HG02623 (cell line): ENCODE measurements around the gene DLEC1.
"Not testable (repeated sequence)": the region's sequence is repeated elsewhere in the genome, so short reads cannot be mapped to it uniquely, and the experiment has no call there.

Experiments
- ATAC-seq: cut with Tn5 transposase; IDR thresholded peaks from one replicate; pipeline ENCODE4 v1.9.1; 2021; ENCODE audit warnings: moderate library complexity; ENCODE audit not compliant: unreplicated experiment

The DLEC1 gene

GRCh38 chr3:38083871-38084333 lies 44.9 kb downstream of the DLEC1 start:
- ATAC-seq, result no peak

- ATAC-seq, result no peak
Observed at GRCh38 chr3:38084334-38085310, 45.6 kb downstream of the DLEC1 start.

- ATAC-seq, result no peak
Observed at GRCh38 chr3:38085311-38085942, 46.4 kb downstream of the DLEC1 start.

GRCh38 chr3:38085943-38086324 lies 46.9 kb downstream of the DLEC1 start:
- ATAC-seq, result no peak

GRCh38 chr3:38086496-38086895 lies 47.5 kb downstream of the DLEC1 start:
- no peak for ATAC-seq

- ATAC-seq, result not testable (repeated sequence)
Observed at GRCh38 chr3:38087278-38087677, 48.3 kb downstream of the DLEC1 start.

GRCh38 chr3:38088126-38089078 lies 49.4 kb downstream of the DLEC1 start:
- no peak for ATAC-seq

GRCh38 chr3:38089163-38089562 lies 50.2 kb downstream of the DLEC1 start:
- no peak for ATAC-seq

GRCh38 chr3:38090453-38090852 lies 51.4 kb downstream of the DLEC1 start:
- no peak for ATAC-seq

GRCh38 chr3:38094999-38095398 lies 56.0 kb downstream of the DLEC1 start:
- ATAC-seq, result no peak

GRCh38 chr3:38095669-38096483 lies 56.9 kb downstream of the DLEC1 start:
- ATAC-seq, result no peak

- no peak for ATAC-seq
Observed at GRCh38 chr3:38097446-38098375, 58.7 kb downstream of the DLEC1 start.

GRCh38 chr3:38098376-38098723 lies 59.3 kb downstream of the DLEC1 start:
- ATAC-seq, result no peak

- no peak for ATAC-seq
Observed at GRCh38 chr3:38099518-38099917, 60.5 kb downstream of the DLEC1 start.

GRCh38 chr3:38100498-38100897 lies 61.5 kb downstream of the DLEC1 start:
- ATAC-seq, result no peak

- ATAC-seq, result no peak
Observed at GRCh38 chr3:38101811-38102443, 62.9 kb downstream of the DLEC1 start.

- ATAC-seq, result no peak
Observed at GRCh38 chr3:38102444-38102814, 63.4 kb downstream of the DLEC1 start.

GRCh38 chr3:38105525-38105924 lies 66.5 kb downstream of the DLEC1 start:
- ATAC-seq, result no peak
